GM18505 (cell line): ENCODE measurements around the gene POFUT1.
A peak's percentile ranks its signal among the peaks of the same experiment; 100 is the strongest.
"Not testable (repeated sequence)": the region's sequence is repeated elsewhere in the genome, so short reads cannot be mapped to it uniquely, and the experiment has no call there.

Experiments
- ATAC-seq: cut with Tn5 transposase; IDR thresholded peaks from one replicate; pipeline ENCODE4 v1.9.1; 2021; ENCODE audit not compliant: unreplicated experiment
- POLR2A ChIP-seq: IDR thresholded peaks from 4 replicates; pipeline ENCODE4 v1.6.1; 2011; ENCODE audit warnings: borderline replicate concordance; ENCODE audit not compliant: insufficient read depth, insufficient read length; ENCODE audit errors: extremely low read depth

Gene POFUT1

GRCh38 chr20:32263398-32263954, 55.8 kb downstream of the POFUT1 start:
- ATAC-seq: no peak

DNA sequence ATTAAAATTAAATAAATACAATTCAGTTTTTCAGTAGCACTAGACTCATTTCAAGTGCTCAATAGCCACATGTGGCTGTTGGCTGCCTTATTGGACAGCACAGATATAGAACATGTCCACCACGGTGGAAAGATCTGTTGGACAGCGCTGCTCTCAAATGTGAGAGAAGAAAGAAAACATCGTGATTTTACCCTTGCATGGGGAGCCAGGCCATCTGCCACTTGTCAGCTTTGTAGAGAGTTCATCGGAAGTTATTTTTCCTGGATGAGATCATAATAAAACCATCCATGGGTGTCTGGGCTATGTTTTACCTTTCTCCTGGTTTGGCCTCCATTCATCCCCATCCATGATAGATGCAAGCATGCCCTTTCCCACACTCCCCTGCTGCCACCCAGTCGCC, 63.9 kb downstream of the POFUT1 start:
- ATAC-seq: no peak
- no peak for TF ChIP-seq POLR2A

More at GRCh38 chr20:32263398-32263954, 55.8 kb downstream of the POFUT1 start:
- TF ChIP-seq POLR2A: no peak

DNA sequence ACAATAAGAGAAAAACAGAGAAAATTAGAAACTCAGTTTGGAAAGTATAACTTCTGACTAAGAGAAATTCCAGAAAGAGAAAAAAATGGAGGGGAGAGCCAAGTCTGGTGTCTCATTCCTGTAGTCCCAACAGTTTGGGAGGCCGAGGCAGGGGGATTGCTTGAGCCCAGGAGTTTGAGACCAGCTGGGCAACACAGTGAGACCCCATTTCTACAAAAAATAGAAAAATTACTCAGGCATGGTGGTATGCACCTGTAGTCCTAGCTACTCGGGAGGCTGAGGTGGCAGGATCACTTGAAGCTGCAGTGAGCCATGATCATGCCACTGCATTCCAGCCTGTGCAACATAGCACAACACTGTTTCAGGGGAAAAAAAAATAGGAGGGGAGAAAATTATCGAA, 66.7 kb downstream of the POFUT1 start:
- no peak for TF ChIP-seq POLR2A
- no peak for ATAC-seq

GRCh38 chr20:32275163-32275562, 67.5 kb downstream of the POFUT1 start:
- ATAC-seq: not testable (repeated sequence)

- peak; percentile 71 for ATAC-seq
- TF ChIP-seq POLR2A: peak; percentile 23
Observed at GRCh38 chr20:32277361-32278198, 69.9 kb downstream of the POFUT1 start, which contains the start of gene KIF3B. Gene KIF3B (plus strand): TSS chr20:32277651. CDS start chr20:32309778, 32,127 bp downstream.

DNA sequence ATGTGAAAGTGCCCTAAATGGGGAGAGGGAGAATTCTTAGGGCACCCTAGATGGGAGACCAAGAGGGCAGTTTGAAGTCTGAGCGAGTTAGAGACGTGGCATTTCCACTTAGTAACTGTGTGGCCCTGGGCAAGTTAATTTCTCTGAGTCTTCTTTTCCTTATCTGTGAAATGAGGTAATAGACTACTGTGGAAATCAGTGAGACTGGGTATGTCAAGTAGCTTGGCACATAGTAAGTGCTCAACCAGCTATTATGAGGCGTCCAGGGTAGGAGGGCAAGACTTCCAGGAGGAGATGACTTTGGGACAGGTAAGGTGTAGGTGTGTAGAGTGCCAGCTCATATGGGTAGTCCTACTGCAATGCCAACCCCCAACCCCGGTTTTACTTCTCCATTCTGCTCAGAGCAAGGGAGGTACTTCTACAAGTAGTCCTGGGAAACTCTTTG, 70.5 kb downstream of the POFUT1 start:
- no peak for TF ChIP-seq POLR2A
- ATAC-seq: peak; percentile 63

DNA sequence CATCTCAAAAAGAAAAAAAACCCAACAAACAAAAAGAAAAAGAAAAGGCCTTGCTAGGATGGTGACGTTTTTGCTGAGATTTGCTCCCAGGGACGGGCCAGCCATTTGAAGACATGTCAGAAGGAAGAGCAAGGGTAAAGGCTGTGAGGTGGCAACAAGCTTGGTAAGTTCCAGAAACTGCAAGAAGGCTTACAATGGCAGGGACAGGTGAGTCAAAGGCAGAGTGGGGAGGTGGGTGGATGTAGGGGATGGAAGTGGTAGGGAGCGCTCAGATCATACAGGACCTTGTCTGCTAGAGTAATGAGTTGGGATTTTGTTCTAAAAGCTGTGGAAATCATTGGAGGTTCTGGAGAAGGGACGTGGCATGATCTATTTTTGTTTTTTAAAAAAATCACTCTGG, 74.0 kb downstream of the POFUT1 start:
- no peak for ATAC-seq

DNA sequence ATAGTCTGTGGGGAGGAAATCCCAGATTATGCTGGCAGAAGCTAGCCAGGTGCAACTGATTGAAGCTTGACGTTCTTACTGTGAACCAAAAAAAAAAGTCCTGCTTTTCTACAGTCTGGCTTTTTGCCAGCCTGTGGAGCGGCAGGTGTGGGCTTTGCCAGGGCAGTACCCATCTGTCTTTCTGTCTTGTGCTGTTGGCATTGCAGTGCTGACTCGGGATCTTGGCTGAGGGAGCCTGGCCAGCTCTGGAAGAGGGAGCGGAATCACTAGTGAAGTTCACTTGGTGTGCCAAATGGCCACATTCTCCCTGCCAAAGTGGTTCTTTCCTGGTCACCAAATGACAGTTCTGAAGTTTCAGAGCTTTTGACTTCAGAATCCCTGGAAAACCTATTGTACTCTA, 74.8 kb downstream of the POFUT1 start:
- no peak for TF ChIP-seq POLR2A
- no peak for ATAC-seq

More for the DNA sequence above, 74.0 kb downstream of the POFUT1 start:
- TF ChIP-seq POLR2A: no peak

DNA sequence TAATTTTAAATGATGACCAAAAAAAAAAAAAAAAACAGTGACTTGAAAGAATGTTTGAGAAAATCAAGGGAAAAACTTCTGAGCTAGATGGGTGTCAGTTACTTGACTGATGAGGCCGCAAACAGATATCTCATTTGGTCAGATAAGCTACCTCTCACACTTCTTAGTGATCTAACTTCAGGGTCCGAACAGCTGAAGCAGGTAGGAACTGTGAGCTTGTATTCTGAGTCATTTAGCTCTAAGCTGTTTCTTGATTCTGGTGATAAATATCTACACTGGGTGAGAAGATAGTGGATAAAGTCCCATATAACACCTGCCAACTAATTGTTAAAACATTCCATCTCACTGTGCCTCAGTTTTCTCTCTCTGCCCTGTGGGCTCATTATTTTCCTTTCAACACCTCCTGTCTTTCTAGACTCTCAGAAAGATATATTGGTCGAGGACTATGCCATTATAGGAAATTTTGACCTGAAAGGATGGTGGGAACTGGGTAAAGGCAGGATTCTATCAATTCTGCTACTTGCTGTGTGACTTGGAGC, 77.5 kb downstream of the POFUT1 start:
- peak; percentile 33 for ATAC-seq
- TF ChIP-seq POLR2A: no peak

DNA sequence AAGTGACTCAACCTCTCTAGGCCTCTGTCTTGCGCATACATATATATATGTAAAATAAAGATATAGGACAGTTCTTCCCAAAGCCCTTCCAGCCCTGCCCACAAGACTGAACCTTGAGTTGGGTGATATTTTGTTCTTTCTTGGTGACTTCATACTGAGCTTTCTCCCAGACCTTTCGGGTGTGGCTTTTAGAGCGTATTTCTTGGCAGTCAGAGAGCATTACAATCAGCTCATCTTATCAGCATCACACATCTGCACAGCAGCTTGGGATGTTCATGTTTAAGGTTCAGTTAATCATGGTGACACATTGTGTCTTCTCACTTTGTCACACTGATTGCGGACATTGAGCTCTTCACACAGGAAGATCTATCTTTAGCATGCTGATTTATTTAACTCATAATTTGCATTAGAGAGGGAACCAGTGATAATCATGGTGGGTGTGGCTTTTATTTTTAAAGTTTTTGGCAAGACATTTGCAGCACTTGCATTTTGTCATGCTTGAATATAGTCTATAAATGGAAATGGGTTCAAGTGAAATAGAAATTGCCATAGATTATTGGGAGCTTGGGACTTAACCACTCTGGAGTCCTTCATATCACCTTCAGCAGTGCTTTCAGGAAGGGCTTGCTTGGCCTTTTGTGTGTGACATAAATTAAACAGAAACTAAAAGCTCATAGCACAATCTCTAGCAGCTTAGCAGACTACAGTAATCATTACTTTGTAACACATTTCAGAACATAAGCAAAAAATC, 78.1 kb downstream of the POFUT1 start:
- TF ChIP-seq POLR2A: peak; percentile 60
- ATAC-seq: peak; percentile 52

DNA sequence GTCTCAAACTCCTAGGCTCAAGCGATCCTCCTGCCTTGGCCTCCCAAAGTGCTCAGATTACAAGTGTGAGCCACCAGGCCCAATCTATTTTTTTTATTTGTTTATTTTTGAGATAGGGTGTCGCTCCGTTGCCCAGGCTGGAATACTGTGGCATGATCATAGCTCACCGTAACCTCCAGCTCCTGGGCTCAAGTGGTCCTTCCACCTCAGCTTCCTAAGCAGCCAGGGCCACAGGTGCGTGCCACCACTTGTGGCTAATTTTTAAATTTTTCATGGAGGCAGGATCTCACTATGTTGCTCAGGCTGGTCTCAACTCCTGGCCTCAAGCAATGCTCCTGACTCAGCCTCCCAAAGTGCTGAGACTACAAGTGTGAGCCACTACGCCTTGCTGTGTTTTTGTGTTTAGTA, 79.6 kb downstream of the POFUT1 start:
- no peak for ATAC-seq
- TF ChIP-seq POLR2A: no peak
